Cardiac fibroblast (primary cell): ENCODE data around the gene ASPSCR1.

ENCODE experiments used
- DNase-seq, 2 donors: peaks; one replicate each; pipeline versions ENCODE4 v3.0.0 to v3.0.0-alpha.2; 2010; ENCODE audit warnings: low read depth in 2 of 2
- H3K4me3 ChIP-seq, 2 donors: replicated peaks in 1 of 2; 1 replicate in 1 of 2; 2 replicates in 1 of 2; pipeline ENCODE4 v1.5.1; 2011; ENCODE audit warnings: low read depth in 2 of 2, low read length in 2 of 2, mild to moderate bottlenecking in 2 of 2, moderate library complexity in 1 of 2
- TF ChIP-seq, protein P1 (sequence below): IDR thresholded peaks from one replicate; pipeline ENCODE4 v1.5.1; 2011; ENCODE audit warnings: low read depth, mild to moderate bottlenecking, low read length, inconsistent platforms

The ASPSCR1 gene

DNA sequence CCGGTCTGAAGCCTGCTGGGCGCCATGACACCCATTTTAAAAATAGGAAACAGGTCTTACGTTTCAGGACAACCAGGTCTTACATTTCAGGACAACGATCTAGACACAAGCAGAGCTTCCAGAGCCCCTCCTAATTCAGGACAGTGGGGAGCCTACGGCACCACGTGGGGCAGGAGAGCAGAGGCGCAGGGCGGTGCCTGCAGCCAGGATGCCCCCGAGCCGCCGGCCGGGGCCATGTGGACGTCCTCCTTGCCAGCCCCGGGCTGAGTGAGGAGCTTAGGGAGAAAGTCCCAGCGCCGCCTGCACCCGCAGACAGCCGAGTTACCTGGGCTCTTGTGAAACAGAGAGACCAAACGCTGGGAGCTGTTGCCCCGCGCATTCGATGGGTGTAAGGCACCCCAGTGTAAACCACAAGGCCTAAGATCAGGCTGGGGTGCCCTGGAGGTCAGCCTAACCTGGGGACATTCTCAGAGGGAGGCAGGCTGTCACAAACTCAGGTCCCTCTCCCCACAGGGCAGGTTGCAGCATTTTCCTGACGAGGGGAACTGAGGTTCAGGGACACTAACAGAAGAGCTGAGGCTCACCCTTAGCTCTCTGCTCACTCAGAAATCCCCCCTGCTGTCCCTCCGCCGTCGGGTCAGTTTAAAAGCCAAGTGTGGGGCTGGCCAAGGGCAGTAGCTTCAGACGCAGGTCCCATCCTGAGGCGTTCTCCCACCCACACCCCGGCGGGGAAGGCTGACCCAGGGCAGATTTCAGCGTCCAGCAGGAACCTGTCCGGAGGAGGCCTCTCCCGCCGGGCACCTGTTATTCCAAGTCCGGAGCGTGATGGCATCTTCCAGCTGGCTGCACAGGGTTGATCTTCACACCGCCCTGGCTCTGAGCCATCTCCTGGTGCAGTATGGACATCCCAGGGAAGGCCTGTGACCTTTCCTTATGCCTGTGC, 14.7 kb upstream of the ASPSCR1 start:
- H3K4me3 ChIP-seq: no peak overlapping the region
- TF ChIP-seq, protein P1, sequence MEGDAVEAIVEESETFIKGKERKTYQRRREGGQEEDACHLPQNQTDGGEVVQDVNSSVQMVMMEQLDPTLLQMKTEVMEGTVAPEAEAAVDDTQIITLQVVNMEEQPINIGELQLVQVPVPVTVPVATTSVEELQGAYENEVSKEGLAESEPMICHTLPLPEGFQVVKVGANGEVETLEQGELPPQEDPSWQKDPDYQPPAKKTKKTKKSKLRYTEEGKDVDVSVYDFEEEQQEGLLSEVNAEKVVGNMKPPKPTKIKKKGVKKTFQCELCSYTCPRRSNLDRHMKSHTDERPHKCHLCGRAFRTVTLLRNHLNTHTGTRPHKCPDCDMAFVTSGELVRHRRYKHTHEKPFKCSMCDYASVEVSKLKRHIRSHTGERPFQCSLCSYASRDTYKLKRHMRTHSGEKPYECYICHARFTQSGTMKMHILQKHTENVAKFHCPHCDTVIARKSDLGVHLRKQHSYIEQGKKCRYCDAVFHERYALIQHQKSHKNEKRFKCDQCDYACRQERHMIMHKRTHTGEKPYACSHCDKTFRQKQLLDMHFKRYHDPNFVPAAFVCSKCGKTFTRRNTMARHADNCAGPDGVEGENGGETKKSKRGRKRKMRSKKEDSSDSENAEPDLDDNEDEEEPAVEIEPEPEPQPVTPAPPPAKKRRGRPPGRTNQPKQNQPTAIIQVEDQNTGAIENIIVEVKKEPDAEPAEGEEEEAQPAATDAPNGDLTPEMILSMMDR: no peak
- DNase-seq: no peak

DNA sequence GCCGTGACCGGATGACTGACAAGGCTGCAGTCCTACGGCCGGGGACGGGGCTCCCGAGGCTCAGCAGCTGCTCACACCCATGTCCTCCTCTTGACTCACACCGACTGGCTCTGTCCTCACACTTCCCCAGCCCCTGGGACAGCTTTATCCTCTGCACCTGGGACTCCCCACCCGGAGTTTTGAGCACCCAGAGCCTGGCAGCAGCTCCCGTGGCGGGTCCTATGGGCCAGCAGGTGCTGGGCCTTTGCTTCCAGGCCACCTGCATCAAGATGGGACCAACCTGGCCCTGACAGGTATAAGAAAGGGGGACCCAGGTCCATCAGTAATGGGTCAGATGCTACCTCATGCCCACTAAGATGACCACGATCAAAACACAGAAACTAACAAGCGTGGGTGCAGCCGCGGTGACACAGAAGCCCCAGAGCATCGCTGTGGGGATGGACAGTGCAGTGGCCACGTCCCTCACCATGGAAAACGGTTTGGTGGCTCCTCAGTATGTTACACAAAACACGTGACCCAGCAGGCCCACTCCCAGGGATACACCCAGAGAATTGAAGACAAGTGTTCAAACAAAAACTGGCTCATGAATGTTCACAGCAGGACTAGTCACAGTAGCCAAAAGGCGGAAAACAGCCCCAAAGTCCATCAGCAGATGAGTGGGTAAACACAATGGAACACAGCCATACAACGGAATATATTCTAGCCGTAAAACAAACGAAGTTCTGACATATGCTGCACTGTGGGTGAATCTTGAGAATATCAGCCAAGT, 13.2 kb upstream of the ASPSCR1 start:
- H3K4me3 ChIP-seq: no peak overlapping the region
- TF ChIP-seq, protein P1: no peak
- DNase-seq: no peak

DNA sequence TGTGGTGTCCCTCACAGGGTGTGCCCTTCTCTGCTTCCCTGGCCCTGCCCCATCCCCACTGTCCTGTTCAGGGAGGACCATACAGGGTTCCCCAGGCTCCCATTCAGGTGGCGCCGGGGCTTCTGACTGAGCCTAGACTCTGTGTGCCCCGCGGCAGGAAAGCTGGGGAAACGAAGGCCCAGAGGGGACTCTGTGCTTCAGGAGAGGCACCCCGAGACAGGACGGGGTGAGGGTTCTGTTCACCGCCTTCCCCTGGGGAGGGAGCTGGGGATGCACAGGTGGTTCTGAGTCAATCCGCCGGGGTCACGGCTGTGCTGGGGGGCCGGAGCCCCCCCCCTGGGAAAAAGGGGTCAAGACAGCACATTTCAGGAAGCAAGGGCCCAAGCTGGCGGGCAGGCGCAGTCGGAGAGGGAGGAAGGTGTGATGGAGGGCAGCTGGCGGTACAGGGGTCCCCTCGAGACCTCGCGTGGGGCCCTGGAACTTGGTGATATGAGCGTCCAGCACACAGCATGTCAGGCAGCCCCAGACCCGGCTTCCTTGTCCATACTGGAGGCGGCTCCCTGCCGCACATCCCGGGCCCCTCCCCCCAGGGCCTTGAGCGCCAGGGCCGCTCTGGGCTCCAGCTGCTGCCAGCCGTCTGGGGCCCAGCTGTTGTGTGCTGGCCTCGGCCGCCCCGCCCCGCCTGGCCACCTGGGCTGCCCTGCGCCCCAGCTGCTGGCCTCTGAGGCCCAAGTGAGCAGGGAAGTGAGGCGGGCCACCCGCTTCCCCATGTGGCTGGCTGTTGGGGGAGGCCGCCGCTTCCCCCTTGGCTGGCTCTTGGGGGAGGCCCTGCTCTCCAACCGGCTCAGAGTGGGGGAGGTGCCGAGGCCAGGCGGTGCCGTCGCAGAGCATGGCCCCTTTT, 10.8 kb upstream of the ASPSCR1 start:
- peak; percentile 44 to 66 for DNase-seq
- H3K4me3 ChIP-seq: no peak overlapping the region
- TF ChIP-seq, protein P1: no peak

DNA sequence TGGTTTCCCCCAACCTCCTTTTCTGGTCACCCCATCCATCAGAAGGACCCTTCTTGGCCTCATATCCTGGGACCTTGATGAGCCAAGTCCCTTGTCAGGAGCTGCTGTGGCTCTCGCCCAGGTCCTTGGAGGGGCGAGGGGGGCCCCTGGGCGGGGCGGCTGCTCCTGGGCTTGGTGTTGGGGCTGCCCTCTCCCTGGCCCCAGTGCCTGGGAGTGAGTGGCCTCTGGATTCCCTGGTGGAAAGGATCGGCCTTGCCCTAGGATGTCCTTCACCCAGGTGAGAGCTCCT, 10.2 kb upstream of the ASPSCR1 start:
- no peak overlapping the region for H3K4me3 ChIP-seq
- no peak for DNase-seq
- TF ChIP-seq, protein P1: no peak

DNA sequence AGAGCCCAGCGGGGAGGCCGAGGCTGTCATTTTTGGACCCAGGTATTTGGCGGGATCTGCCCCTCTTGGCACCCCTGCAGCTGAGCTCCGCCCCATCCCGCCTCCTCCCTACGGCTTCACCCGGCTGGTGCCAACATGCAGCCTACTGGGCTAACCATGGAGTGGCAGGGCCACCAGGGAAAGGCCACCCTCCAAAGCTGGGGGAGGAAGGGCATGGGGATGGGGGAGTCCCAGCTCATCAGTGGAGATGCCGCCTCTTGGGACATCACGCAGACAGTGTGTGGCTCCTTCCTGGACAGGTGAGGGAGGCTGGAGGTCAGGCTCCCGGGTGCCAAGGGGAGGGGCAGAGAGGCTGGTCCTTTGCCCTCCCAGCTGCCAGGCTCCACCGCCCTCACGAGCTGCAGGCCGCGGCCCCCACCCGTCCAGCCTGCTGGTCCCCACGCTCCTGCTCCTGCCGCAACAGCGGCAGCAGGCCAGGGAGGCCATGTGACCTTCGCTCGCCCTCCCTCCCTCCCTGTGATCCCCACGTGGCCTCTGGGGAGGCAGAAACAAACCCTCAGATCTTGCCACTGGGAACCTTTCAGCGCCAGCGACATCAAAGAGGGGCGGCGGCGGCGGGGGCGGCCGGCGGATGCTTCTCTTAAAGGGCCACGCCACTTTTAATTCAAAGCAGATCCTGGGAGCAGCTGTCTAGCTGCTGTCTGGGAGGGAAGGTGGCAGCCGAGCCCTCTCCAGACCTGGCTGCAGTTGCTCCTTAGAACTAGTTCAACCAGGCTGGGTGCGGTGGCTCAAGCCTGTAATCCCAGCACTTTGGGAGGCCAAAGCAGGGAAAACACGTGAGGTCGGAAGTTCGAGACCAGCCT, 9.7 kb upstream of the ASPSCR1 start:
- TF ChIP-seq, protein P1: no peak
- H3K4me3 ChIP-seq: no peak overlapping the region
- peak; percentile 65 to 83 for DNase-seq

DNA sequence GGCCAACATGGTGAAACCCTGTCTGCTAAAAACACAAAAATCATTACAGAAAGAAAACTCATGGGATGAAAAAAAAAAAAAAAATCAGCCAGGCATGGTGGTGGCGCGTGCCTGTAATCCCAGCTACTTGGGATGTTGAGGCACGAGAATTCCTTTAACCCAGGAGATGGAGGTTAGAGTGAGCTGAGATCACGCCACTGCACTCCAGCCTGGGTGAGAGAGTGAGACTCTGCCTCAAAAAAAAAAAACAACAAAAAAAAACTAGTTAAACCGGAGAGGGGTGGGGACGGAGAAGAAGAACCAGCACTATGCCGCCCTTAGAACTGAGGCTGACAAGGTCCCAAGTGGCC, 9.1 kb upstream of the ASPSCR1 start:
- DNase-seq: no peak
- TF ChIP-seq, protein P1: no peak

More for the DNA sequence above, 9.1 kb upstream of the ASPSCR1 start:
- H3K4me3 ChIP-seq: no peak overlapping the region
